Vagina (tissue), 2 donors: ENCODE data around the gene RALGAPB.

Source experiments
- POLR2A ChIP-seq, 2 donors: fragments of 450-650 bp; IDR thresholded peaks; one replicate each; pipeline ENCODE4 v1.6.1; 2017; ENCODE audit warnings: antibody characterized with exemption in 2 of 2, mild to moderate bottlenecking in 2 of 2, moderate library complexity in 2 of 2
- POLR2AphosphoS5 ChIP-seq, 2 donors: sonication (generic); formaldehyde crosslinking; IDR thresholded peaks; one replicate each; pipeline ENCODE4 v1.9.0; 2017; ENCODE audit warnings: antibody characterized with exemption in 2 of 2, mild to moderate bottlenecking in 2 of 2, low read depth in 1 of 2; ENCODE audit not compliant: insufficient read depth in 1 of 2
- TF ChIP-seq, protein P1 (sequence below), 3 experiments: fragments of 450-650 bp in 2 of 3; fragments of 200-600 bp in 1 of 3; sonication (generic) in 1 of 3; IDR thresholded peaks; one replicate each; pipeline ENCODE4 v1.5.1; 2017 to 2019; ENCODE audit warnings: antibody characterized with exemption in 3 of 3, mild to moderate bottlenecking in 2 of 3, moderate library complexity in 2 of 3

DNA sequence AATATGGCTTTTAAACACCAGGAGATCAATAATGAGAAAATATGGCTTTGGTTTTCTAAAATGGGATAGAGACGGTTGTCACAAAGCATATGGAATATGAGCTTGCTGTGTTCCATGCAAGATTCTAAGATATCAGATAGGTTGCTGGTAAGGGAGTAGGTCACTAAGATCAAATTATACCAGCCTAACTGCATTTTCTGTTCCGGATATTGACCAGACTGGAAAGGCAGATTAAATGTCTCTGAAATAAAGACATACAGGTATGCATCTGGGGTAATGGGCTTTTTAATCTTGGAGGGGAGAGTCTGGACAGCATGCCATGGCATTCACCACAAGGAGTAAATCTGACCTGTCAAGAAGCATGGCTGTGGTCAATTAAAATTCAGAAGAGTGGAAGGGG lies 73.1 kb downstream of the RALGAPB start:
- TF ChIP-seq, protein P1, sequence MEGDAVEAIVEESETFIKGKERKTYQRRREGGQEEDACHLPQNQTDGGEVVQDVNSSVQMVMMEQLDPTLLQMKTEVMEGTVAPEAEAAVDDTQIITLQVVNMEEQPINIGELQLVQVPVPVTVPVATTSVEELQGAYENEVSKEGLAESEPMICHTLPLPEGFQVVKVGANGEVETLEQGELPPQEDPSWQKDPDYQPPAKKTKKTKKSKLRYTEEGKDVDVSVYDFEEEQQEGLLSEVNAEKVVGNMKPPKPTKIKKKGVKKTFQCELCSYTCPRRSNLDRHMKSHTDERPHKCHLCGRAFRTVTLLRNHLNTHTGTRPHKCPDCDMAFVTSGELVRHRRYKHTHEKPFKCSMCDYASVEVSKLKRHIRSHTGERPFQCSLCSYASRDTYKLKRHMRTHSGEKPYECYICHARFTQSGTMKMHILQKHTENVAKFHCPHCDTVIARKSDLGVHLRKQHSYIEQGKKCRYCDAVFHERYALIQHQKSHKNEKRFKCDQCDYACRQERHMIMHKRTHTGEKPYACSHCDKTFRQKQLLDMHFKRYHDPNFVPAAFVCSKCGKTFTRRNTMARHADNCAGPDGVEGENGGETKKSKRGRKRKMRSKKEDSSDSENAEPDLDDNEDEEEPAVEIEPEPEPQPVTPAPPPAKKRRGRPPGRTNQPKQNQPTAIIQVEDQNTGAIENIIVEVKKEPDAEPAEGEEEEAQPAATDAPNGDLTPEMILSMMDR (IDR thresholded peaks at IDR 0.05): no peak
- TF ChIP-seq POLR2AphosphoS5 (IDR thresholded peaks at IDR 0.05; ENCODE audit: insufficient read depth in 1 of 2, low read depth in 1 of 2) (no peak), POLR2A (IDR thresholded peaks at IDR 0.05) (no peak)
